GM21825 (cell line): ENCODE results near the gene IL17RD.

Experiments
- ATAC-seq: cut with Tn5 transposase; IDR thresholded peaks from one replicate; pipeline ENCODE4 v1.9.1; 2021; ENCODE audit warnings: mild to moderate bottlenecking, moderate library complexity; ENCODE audit not compliant: unreplicated experiment

Gene IL17RD

GRCh38 chr3:57131210-57131588 is 34.0 kb downstream of the IL17RD start:
- ATAC-seq, result no peak

DNA sequence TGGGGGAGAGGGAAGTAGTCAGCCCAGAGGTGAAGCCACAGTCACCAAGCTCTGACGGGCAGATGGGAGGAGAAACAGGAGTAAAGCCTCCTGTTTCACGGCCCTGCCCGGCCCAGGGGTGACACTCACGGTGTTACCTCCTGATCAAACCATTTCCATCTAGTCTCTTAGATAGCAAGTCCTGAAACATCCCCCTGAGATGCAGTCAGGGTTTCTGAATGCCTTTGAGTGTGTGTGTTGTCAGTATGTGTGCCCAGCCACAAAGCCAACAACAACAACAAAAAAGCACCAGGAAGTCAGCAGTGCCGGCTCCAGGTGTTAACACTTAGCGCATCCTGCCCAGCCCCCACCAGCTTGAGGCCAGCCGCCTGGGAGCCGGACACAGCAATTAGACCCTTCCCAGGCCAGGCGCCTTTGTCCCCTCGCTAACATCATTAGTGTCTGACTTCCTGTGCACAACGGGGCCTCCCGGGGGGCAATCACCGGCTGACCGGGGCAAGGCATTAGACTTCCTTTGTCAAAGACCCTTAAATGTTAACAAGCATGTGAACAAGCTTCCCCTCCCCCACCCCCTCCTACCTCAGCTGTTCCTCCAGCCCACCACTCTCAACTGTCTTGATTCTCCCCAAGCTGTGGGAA is 34.5 kb downstream of the IL17RD start:
- ATAC-seq, result no peak

GRCh38 chr3:57128826-57129667 is 36.1 kb downstream of the IL17RD start:
- ATAC-seq, result no peak

- no peak for ATAC-seq
Observed at GRCh38 chr3:57127891-57128518, 37.1 kb downstream of the IL17RD start.

- no peak for ATAC-seq
Observed at GRCh38 chr3:57126244-57126643, 38.9 kb downstream of the IL17RD start.

GRCh38 chr3:57120451-57121174 is 44.5 kb downstream of the IL17RD start:
- ATAC-seq, result no peak

DNA sequence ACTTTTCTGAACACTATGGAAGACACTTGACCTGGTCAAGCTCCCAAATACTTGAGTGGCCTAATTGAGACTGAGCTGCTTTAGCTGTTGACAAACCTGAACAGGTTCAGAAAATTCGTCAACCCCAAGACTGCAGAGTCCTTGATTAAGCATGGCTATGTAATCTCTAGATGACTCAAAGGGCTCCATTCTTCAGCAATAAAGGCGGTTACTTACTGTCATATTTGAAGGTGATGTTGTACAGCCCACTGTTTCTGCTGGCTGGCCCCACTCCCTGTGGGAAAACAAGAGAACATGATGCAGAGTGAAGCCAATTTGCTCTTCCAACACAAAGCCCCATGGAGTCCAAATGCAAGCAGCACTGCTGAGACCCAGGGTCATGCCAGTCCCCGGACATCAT is 45.1 kb downstream of the IL17RD start:
- no peak for ATAC-seq

- ATAC-seq, result no peak
Observed at GRCh38 chr3:57118254-57118653, 46.9 kb downstream of the IL17RD start.

GRCh38 chr3:57116501-57116900 is 48.7 kb downstream of the IL17RD start:
- no peak for ATAC-seq

DNA sequence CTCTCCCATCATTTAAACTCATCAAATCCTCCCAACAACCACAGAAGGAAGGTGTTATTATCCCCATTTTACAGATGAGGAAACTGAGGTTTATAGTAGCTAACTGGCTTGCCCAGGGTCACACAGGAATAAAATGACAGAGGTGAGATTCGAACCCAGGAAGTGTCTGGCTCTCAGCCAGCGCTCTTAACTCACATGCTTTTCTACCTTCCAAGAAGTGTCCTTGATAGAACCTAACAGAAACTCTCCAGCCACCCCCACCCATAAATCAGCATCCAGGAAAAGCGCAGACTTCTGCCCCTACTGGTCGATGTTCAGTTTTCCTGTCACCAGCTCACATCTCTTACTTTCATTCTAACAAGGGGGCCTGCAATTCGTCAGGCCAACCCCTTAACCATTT is 52.9 kb downstream of the IL17RD start:
- ATAC-seq, result no peak

DNA sequence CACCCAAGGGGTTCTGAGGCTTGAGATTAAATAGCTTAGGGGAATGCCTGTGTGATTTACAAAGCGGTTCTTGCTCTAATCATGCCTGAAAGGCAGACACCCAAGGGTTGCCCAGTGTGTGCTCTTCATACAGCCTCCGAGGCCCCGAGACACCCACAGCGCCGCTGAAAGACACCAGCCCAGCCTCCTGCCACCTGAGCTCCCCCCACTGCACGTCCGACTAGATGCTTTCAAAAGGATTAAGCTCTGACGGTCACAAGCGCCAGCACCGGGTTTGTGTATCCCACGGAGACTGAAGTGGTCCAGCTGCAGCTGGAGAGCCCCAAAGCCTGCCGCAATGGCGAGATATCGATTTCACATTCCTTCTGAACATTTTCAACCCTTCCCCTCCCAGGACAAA is 54.4 kb downstream of the IL17RD start:
- ATAC-seq, result no peak

DNA sequence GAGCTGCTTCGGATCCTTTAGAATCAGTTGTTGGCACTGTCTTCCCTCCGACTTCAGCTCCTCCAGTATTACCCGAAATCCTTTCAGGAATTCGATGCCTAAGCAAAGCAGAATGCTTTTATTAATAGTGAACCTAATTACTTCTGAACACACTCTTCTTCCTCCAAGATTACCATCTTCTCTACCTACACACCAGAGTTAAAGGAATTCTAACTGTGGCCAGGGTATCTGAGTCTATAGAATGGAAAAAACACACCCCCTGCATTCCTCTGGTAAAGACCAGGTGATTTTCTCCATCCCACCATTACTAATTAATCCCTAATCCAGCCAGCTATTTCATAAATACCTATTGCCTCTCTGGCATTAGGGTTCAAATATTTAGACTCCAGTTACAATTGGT is 54.9 kb downstream of the IL17RD start:
- ATAC-seq, result no peak

DNA sequence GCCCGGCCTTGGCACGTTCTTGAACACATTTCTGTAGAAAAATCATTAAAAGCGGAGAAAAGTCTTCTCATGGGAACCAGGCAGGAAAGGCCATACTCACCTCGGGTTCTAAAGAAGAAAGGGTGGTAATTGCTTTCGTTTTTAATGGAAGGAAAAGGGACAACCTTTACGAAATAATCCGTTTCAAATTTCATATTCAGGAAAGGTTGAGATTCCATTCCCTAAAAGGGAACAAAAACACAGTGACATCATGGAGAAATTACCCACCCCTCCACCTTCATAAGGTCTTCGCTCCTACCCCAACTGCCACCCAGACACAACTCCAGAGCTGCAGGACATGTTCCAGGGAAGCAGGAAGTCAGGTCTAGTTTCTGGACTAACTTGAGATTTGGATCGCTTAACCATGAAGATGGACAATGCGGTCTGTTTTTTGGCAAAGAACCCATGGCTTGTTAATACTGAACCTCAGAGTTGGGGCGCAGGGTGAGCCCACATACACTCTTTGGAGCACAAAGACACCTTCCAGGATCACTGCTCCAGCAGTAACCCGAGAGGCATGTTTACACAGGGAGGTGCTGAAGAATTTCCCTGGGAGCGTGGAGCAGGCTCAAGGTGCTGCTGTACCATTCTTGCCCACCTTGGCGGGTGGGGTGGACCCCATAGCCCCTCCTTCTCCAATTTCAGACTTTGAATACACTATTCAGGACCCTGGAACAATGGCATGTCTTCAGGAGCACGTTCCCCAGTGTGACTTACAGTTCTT is 55.5 kb downstream of the IL17RD start:
- ATAC-seq, result no peak

- ATAC-seq, result no peak
Observed at GRCh38 chr3:57108684-57109083, 56.5 kb downstream of the IL17RD start.

DNA sequence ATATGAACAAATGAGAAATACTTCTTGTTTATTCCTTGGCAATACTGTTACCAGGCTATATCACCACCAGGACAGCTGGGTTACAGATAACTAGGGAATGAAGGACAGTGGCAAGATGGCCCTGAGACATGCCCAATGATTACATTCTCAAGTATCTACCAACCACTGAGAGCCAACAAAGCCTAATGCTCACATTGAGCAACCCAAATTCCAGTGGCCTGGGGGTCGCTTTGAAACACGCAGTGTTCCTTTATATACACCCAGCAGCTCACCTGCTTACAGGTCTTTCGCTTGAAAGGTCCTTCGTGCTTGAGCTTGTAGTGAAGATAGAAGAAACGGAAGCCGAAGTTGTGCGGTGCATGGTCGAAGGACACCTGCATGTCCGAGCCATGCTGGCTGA is 59.6 kb downstream of the IL17RD start:
- no peak for ATAC-seq

GRCh38 chr3:57100046-57100695 is 65.0 kb downstream of the IL17RD start:
- no peak for ATAC-seq

DNA sequence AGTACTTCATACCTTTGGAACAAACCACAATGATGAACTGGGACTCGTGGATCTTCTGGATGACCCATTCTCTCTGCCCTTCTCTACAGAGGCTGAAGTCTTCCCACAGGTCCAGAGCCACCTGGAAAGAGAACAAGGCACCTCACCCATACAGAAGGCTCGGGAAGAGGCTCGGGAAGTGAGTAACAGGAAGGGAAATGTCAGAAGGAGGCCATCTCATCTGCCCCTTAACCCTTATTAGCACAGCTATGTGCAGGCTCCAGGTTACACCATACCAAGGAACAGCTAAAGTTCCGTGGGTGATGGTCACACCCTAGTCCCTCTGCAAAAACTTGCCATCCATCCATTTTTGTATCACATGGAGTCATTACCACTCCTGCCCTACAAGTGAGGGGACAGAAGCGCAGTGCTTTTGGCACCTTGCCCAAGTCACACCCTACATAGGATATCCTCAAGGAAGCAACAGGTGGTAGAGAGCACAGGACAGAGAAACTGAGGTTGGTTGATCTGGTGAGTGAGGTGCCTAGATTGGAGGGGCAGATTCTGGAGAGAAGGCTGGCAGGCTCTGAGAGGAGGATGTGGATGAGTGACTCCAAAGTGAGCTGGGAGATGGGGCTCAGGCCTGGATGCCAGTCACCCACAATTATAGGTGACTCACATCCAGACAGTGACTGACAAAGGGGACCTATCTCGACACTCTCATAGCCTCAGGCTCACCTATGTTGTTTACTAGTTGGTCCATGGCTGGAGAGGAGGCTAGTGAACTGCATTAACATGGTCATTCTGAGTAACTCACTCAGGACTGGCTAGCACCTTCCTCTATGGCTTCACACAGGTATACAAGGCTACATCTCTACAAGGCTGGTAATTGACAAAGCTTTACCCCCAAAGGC is 66.5 kb downstream of the IL17RD start:
- no peak for ATAC-seq

DNA sequence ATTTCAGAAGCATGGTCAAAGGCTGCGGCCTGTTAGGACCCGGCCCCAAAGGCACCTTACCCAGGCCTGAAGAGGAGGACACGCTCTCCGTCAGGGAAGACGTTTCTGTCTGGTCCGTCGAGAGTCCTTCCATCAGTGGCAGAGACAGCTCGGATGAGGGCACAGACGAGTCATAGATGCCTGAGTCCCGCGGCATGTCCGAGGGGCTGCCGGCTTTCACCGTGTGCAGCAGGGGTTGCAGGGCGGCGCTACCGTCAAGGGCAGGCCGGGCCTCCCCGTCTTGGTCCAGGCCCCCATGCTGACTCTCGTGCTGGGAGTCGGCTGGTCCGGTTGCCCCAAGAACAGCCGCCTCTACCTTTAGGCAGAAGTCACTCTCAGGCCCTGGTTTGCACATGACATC is 67.6 kb downstream of the IL17RD start:
- no peak for ATAC-seq

GRCh38 chr3:57095363-57095762 is 69.8 kb downstream of the IL17RD start:
- no peak for ATAC-seq
